Skeletal muscle cell (primary cell): ENCODE measurements around the gene THRB.
A peak's percentile ranks its signal among the peaks of the same experiment; 100 is the strongest.

ENCODE experiments used
- DNase-seq: peaks from one replicate; pipeline ENCODE4 v3.0.0-alpha.2; 2010; ENCODE audit warnings: low read depth
- H3K4me3 ChIP-seq: 2 replicates; pipeline ENCODE4 v1.5.1; 2011; ENCODE audit warnings: low read depth, mild to moderate bottlenecking, control low read depth, low read length, moderate library complexity

The THRB gene

DNA sequence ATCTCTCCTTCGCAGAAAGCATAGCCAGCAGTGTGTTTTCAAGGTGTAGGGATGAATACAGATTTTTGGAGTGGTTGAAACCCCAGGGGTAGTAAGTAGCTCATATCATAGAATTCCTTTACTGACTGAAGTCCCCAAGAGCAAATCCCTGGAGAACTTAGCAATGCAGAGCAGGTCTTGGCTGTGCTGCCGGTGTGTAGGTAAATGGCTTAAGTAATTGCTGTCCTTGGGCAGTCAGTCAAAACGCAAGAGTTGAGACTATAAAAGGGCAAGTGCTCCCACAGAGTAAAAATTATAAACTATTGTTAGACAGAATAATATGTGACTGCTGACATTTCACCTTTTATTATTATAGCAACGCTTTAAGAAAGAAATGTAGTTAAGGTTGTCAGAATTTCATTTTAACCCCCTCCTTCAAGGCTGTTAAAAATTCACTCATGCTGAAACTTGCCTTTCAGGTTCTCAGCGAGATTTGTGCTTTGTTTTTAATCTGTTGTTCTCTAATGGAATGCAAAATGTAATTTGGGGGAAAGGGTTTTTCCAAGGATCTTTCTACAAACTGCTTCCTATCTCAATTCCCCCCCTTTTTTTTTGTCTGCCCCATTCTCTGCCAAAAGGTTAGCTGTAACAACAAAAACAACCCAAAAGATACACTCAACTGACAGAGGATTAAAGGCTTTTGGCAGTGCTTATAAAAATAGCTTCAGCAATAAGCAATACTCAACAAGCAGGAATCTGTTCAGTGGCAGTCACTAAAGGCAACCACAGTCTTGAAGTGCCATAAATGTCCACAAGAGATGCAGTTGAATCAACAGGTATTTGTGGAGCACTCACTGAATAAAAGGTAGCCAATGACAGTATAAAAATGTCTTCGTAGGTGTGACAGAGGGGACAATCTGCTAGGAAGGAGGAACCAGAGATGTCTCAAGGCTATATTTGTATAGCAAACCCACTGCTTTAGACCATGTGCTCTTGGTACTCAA is 105.3 kb downstream of the THRB start:
- no peak overlapping the region for H3K4me3 ChIP-seq
- no peak for DNase-seq

DNA sequence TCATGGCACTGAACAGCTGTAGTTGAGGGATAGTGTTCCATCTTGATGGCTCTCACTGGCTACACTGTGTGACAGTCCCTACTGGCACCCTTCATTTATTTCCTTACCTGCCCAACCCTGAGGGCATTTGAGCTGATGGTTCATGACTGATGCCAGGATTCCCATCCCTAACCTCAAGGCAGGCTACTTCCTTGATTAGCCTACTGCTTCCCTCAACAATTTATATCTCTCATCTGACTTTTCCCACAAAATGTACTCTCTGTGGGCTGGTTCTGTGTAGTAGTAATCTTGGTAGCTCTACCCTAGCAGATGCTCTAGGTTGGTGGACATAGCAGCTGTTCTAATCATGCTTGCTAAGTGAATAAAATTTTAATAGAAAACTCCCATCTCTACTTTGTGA is 106.0 kb downstream of the THRB start:
- H3K4me3 ChIP-seq, result no peak overlapping the region
- DNase-seq, result no peak

DNA sequence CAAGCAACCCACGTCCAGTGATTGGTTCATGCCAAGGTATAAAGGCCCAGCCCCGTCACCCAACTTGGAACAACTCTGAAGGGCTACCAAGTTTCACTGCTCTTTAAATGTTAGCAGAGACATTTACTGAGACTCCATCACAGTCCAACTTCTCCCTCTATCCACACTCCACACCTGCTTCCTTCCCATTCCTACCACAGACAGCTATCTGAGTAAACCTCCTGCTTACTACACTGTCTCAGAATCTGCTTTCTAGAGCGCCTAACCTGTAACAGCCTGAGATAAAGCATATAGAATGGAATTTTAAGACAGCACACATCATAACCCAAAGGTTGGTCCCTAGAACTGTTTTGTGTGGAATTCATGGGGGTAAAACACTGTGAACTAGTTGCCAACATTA is 106.5 kb downstream of the THRB start:
- H3K4me3 ChIP-seq, result no peak overlapping the region
- DNase-seq, result no peak

DNA sequence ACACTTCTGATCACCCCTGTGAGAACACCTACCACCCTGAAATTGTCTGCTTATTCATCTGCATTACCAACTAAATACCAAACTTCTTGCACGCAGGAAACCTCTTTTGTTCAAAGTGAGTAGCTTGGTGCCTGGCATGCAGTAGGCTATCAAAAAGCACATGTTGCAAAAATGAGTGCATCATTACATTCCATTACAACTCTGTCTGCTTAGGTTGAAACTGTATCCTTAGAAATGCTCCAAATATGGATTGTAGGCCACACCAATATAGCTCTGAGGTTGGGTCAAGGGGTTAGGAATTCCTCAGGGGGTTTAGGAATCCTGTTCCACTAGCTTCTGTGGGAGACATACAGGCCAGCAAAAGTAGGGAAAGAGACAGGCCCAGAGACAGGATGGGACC is 107.2 kb downstream of the THRB start:
- H3K4me3 ChIP-seq, result no peak overlapping the region
- DNase-seq, result peak; percentile 5

DNA sequence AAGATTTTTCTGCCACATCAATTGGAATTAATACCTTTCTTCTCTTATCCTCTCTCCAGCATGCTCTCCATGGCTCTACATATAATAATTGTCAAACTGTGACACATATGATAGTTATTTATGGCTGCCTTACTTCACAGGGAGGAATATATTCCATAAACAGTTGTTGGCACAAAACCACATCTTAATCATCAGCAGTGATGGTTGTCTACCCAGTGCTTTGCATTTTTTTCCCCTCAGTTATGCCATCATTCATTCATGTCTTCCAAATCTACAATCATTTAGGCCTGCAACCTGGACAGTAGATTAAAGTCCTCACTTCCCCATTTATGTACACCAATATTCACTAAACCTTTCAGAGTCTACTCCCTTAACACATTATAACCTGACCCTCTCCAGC is 107.7 kb downstream of the THRB start:
- H3K4me3 ChIP-seq, result no peak overlapping the region
- DNase-seq, result no peak

DNA sequence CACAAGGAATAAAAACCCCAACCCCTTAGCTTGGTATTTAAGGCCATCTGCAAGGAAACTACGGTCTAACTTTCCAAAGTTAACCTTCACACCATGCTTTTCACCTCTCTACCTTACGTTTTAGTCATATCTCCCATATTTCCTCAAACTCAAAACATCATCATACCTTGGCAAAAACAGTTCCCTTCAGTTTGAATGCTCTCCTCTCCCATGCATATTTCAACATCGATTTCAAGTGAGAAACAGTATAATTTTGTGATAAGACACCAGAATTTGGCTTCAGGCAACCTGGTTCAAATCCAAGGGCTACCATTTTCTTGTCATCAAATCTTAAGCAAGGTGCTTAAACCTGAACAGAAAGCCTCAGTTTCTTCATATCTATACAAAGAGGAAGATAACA is 108.2 kb downstream of the THRB start:
- no peak for DNase-seq
- H3K4me3 ChIP-seq, result no peak overlapping the region

DNA sequence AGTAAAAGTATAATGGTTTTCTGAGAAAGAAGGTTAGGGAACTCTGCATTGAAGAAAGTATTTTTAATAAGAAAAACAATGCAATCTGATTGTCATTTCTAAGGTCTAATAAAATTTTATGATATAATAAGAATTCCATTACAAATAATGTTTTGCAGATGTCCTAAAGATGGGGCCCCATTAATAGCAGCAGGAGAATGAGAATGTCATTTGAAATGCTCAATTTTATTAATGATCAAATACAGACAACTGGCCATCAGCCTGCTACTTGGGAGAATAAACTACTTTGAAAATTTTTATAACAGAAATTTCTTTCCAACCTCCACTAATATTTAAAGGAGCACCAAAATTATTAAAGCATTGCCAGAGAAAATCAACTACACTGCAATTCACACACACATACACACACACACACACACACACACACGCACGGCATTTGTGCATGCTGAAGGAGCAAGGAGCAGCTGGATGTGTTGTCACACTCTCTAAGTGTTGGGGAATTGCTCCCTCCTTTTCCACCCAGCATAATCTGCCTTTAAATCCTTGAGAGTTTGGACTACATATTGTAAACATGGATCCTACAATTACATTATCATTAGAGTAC is 109.5 kb downstream of the THRB start:
- no peak for DNase-seq
- H3K4me3 ChIP-seq, result no peak overlapping the region

DNA sequence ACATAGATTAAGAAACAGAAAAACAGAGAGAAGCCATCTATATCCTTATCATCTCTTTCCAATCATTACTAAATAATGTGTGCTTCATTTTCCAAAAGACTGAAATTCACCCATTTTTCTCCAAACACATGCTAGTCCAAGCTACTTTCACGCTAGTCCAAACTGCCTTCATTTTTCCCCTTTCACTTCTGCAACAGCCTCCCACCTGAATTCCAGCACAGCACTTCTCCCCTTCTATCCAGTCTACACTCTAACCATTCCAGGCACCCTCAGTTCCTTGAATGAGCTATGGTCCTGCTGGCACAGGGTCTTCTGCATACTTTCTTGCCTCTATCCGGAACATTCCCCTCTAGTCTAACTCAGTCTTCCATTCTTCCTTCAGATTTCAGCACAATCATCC is 112.0 kb downstream of the THRB start:
- no peak overlapping the region for H3K4me3 ChIP-seq
- no peak for DNase-seq

DNA sequence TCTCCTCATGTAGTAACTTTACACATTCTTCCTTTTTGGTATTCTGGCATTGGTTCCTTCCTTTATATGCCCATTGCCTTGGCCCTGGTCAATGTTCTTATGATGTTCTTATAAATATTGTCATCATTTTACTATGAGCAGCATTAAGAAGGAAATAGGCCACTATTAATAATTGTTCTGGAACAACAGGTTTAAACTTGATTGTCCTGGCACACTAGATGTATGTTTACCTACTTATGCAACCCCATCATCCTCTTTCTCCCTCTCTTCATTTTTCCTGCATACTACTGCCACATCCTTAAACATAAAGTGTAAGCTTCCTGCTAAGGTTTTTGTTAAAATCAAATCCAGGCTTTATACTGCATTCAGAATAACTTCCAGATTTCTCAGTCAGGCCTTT is 114.7 kb downstream of the THRB start:
- no peak for DNase-seq
- H3K4me3 ChIP-seq, result no peak overlapping the region

DNA sequence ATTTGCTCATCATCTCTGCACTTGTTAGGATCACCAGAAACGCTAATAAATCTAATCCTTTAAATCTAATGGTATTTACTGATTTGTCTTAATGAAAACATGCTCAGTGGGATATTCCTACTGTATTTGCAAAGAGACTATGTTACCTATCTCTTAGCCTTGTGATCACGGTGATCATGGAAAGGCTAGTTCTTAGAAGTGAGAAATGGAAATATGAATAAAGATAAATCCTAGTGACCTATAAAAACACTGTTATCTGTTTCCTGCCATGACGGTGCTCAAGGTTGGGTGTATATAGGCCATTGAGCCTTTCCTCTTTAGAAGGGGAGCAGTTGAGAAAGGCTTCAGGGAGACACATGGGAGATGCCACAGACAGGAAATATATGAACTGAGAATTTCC is 116.3 kb downstream of the THRB start:
- H3K4me3 ChIP-seq, result no peak overlapping the region
- DNase-seq, result no peak

DNA sequence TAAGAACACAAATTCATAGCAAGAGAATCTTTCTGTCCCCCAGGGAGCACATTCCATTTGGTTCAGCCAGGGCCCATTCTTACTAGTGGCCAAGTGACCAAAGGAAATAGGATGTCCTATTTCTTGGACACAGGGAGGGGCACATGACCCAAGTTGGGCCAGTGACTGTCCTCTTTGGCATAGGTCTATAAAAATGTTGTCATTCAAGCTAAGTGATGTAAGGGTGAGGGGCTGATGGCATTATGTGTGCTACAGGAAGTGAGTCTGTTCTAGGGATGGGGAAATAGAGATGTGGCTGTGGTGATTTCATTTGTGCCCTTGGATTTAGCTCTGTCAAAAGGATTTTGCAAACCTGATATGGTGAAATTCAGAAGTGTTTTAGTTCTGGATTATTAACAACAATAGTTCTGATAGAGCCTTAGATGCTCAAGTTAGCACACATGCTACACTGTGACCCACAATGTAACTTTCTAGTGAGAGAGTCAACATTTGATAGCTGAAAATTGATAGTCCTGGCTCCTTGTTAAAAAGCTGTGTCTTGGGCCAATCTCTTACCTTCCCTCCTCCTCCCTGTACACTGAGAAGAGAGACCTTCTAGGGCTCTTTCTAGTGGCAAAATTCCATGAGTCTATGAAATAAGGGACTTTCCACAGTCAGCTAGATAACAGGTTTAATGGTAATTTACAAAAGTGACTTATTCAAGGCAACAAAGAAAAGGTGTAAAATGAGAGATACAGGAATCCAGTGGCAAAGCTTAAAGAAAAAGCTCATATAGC is 117.2 kb downstream of the THRB start:
- no peak for DNase-seq
- H3K4me3 ChIP-seq, result no peak overlapping the region

DNA sequence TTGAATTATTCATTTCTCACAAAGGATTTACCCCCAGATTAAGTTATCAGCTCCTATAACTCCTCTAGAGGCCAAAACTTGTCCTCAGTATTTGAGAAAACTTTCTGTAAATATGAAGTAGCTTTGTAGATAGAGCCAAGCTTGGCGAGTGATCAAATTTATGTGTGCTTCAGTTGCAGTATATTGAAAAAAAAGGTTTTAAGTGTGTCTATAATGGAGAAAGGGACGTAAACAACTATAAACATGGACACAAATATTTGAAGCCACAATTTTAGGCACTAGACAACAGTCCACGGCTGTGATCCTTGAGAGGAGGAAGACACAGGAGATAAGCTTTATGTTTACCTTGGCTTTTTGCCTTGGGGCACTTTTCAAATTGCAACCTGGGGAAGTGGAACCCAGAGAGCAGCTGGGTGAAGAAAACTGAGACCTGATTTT is 118.7 kb downstream of the THRB start:
- H3K4me3 ChIP-seq, result no peak overlapping the region
- DNase-seq, result no peak

DNA sequence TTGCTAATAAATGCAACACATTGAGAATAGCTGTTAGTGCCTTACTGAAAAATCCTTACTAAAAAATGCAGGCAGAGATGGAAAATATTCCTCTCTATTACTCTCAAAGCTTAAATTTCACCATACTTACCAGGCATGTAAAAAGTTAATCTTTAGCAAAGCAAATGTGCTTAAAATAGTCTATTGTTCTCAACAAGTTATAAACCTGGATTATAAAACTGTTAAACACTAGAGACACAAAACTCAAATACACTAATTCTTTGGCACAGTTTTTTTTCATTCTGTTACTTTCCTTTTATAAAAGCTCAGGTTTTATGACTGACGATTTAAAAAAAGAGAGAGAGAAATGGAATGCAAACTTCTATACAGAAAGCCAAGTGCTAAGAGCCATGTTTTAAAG is 119.8 kb downstream of the THRB start:
- DNase-seq, result no peak
- H3K4me3 ChIP-seq, result no peak overlapping the region

DNA sequence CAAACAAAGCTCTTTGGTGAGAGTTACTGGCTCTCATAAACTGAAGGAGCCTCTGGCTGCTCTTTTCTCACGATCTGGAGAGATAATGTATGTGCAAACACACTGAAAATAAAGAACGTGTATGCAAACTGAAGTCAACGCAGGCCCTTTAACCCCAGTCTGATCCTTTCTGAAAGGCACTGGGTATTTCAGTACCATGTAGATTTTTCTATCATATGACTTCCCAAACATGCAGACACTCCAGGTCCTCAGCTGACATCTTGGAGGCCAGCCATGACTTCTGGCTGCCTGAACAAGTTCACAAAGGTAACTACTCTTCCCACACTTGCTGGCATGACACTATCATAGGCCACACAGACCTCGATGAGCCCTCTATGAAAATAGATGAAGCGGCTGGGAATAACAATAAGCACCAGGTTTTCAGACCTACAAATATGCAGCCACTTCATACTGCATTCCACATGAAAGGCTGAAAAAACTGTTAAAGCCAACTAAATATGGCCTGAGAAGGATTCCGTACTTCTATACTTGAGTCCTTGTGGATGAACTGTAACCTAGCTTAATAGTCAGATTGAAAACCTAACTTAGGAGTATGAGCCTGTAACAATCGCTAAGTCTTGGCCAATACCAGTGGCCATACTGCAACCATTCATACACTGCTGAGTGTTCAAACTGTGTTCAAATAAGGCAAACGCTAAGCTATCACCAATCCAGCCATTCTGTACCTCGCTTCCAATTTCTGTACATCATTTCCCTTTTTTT is 121.3 kb downstream of the THRB start:
- no peak for DNase-seq
- no peak overlapping the region for H3K4me3 ChIP-seq

DNA sequence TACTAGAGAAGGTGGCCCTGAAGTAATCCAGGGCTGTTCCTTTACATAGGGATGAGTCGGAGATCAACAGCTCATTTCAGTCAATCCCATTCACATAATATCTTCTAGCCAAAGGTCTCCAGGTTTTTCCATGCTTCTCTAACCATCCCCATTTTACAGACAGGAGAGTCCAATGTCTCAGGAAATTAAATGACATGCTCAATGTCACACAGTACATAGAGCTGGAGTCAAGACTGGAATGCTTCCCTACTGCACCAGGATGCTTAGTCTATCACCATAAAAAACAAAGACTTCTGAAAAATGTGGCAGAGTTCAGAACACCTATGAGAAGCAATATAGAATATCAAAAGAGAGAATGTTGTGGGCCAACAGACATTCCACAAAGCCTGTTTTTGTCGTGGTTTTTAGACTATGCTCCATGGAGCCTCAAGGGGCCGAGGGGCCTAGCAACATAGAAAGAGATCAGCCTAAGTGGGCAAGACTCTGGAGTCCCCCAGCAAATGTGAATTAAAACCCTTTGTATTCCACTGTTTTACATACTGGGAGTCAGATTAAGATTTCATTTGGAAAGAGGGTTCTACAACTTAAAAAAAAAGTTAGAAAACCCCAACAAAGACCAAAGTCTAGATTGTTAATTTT is 122.0 kb downstream of the THRB start:
- no peak for DNase-seq
- H3K4me3 ChIP-seq, result no peak overlapping the region

DNA sequence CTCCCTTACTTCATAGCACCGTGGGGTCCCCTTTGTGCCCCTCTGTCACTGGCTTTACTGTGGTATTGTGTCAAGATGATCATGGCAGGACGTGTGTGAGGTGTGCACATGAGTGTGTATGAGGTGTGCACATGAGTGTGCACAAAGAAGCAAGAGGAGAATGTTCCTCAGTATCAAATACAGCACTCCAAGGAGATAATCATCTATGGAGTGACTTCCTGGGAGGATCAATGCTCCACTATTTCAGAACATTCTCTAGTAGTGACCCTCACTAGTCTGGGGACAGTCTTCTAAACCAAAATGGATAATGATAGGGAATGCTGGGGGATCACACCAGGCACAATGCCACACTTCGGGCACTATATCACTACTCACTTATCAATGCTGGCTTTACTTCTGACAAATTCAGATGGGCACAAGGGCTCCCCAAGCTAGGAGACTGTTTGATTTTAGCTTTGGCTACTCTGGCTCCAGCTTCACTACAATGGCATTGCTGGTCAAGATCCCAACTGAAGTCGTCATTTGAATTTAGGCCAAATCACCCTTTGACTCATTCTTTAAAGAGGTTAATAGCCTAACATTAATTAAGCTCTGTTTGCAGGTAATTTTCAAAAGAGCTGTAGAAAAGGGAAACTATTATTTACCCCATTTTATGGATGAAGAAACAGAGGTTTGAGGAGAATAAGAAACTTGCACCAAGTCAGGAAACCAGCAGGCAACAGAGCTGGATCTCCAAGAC is 124.1 kb downstream of the THRB start:
- DNase-seq, result no peak
- no peak overlapping the region for H3K4me3 ChIP-seq

DNA sequence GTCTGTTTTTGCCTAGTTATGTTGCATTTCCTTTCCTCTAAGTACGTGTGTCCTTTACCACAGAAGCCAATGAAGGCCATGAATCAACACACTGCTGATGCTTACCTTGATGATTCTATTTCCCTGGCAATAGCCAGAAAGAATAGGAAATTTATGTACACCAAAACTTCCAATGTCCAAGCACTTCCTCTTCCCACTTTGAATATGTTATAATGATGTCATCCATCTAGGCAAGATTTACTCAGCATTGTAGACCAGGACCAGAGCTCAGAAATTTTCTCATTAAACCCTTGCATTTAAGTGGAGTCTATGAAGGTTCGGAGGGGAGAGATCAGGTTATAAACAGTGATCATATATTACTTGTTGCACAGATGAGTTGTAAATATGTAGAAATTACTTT is 126.0 kb downstream of the THRB start:
- no peak for DNase-seq

DNA sequence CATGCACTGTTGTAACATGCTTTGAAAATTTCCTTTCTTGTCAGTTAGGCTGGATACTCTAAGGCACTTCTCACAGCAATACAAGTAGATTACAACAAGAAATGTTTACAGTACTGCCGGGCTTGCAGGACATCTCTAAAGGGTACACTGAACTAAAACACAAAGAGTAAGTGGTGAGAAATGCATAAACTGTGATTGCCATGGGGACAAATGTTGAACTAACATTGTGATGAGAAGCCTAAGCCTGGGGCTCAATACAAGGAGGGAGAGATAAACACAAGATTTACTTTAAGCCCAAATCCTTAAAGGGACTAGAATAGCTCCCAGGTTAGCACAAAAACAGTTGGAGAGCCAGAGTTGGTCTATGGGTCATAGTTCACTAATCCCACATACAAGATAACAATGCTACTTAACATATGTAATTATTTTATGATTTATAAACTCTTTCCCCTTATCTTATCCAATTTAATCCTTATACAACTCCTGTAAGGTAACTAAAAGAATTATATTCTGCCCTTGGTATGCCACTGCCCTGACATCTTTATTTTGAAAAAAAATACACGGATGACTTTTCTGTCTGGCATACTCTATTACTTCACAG is 126.9 kb downstream of the THRB start:
- DNase-seq, result no peak
- H3K4me3 ChIP-seq, result no peak overlapping the region

More for the DNA sequence above, 126.0 kb downstream of the THRB start:
- no peak overlapping the region for H3K4me3 ChIP-seq
